ENCODE results near the gene FAT3. TPM values are rescaled to one million over a fixed set of nuclear protein-coding genes. Genes with fewer than 3 reads are reported as not detected.

Gene FAT3
- 5.3 TPM for polyA plus RNA-seq (2013, experiment 1 of 2)
- 8.2 TPM for polyA plus RNA-seq (2013, experiment 2 of 2)

DNA sequence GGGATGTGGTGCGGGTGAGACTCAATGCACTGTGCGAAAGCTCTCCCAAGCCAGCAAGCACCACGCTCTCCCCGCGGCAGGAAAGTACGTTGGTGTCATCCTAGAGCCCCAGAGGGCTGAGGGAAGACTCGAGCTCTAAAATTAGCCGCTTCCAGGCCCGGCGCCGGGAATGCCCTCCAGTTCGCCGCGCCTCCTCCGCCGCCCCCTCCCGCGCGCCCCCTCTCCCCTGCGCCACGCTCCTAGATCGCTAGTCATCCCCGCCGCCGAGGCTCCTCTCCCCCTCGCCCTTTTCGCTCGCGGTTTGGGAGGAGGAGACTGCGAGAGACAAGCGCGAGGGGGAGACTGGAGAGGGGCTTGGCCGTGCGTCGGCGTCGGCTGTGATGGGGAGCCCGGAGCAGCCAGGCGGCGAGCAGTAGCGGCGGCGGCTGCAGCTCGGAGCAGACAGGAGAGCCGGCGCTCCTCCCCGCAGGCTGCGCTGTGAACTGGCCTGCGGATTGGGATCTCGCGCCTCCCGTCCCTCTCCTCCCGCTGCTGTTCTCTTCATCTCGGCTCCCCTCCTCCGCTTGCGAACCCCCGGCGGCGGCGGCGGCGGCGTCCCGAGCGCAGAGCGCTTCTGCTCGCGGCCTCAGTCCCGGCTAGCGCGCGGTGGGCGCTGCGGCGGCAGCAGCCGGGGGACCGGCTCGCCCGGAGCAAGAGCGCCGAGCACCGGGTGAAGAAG, at the start of gene FAT3:
TSS of gene FAT3 (plus strand) at position 412 of the 718 bp plus-strand sequence. CDS start 127,295 bp downstream, outside the sequence.
- under 1% methylated on average over 82 of the region's 82 CpGs for WGBS
- Histone ChIP-seq H3K9ac (ENCODE audit: low read depth, low read length) (peak within 1 kb of the TSS; percentile 60), H3K4me3 (ENCODE audit: low read length) (peak within 1 kb of the TSS; percentile 74), H3K27ac (ENCODE audit: low read depth, low read length) (no peak within 1 kb of the TSS), H3K27me3 (ENCODE audit: insufficient read depth, low read length) (peaks cover 75% of the 10 kb centered on the region), H3K36me3 (ENCODE audit: insufficient read depth, low read length) (no peaks in the 10 kb centered on the region), H3K4me1 (ENCODE audit: insufficient read depth, low read length) (peaks cover 53% of the 10 kb centered on the region), H3K9me3 (ENCODE audit: insufficient read depth, low read depth, low read length) (peaks cover 4% of the 10 kb centered on the region; the same call in 1 of the 2 replicates)

DNA sequence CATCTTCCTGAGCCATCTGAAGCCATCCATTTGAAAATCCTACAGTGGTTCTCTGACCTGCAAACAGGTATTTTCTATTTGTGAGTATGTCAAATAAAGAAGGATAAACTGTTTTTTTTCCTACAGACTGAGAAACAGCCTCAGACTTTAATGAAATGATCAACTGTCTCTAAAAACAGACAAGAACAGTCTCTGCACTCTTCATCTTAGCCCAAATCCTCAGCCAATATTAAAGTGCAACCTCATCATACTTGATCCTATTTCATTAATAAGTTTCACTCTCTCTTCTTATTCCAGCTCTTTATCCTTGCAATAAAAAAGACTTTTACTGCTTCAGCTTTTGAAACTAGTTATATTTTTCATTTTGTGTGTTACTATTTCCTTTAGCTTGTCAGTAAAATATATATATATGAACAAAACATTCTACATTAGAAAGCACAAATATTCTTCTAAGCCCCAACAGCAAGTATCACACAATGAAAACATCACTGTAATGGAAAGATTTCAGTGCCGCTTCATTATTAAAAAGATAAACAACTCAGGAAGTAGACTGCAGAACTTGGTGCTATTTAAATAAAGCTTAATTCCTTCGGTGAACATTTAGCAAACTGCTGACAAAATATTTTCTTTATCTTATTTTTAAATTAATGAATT, 45.5 kb upstream of the FAT3 start:
- peaks cover 11% of the 10 kb centered on the region for H3K4me1 ChIP-seq (ENCODE audit: insufficient read depth, low read length)
- H3K27me3 ChIP-seq (ENCODE audit: insufficient read depth, low read length), result no peaks in the 10 kb centered on the region
- no peak overlapping the region for H3K4me3 ChIP-seq (ENCODE audit: low read length)
- no peaks in the 10 kb centered on the region for H3K36me3 ChIP-seq (ENCODE audit: insufficient read depth, low read length)
- H3K9me3 ChIP-seq (ENCODE audit: insufficient read depth, low read depth, low read length), result no peaks in the 10 kb centered on the region
- WGBS, result 92% methylated on average over 1 of the region's 2 CpGs
- no peak overlapping the region for H3K27ac ChIP-seq (ENCODE audit: low read depth, low read length)
- H3K9ac ChIP-seq (ENCODE audit: low read depth, low read length), result no peak overlapping the region

DNA sequence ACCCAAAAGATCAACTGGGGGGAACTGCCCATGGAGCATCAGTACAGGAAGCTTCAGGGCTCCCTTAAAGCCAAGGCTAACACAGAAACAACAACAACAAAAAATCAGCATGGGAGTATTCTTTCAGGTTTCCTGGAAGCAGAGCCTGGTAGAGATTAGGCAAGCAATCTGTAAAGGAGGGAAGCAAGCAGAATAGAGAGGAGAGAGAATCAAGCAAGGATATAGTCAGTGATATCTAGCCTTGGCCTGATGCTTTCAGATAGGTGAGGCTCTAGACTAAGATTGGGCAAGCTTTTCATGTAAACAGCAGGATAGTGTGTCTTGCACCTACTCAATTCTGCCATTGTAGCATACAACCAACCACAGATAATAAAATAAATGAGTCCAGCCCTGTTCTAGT, 44.4 kb upstream of the FAT3 start:
- no peaks in the 10 kb centered on the region for H3K27me3 ChIP-seq (ENCODE audit: insufficient read depth, low read length)
- H3K9ac ChIP-seq (ENCODE audit: low read depth, low read length), result no peak overlapping the region
- H3K4me1 ChIP-seq (ENCODE audit: insufficient read depth, low read length), result peaks cover 11% of the 10 kb centered on the region
- H3K36me3 ChIP-seq (ENCODE audit: insufficient read depth, low read length), result no peaks in the 10 kb centered on the region
- H3K27ac ChIP-seq (ENCODE audit: low read depth, low read length), result no peak overlapping the region
- H3K9me3 ChIP-seq (ENCODE audit: insufficient read depth, low read depth, low read length), result no peaks in the 10 kb centered on the region
- no peak overlapping the region for H3K4me3 ChIP-seq (ENCODE audit: low read length)

DNA sequence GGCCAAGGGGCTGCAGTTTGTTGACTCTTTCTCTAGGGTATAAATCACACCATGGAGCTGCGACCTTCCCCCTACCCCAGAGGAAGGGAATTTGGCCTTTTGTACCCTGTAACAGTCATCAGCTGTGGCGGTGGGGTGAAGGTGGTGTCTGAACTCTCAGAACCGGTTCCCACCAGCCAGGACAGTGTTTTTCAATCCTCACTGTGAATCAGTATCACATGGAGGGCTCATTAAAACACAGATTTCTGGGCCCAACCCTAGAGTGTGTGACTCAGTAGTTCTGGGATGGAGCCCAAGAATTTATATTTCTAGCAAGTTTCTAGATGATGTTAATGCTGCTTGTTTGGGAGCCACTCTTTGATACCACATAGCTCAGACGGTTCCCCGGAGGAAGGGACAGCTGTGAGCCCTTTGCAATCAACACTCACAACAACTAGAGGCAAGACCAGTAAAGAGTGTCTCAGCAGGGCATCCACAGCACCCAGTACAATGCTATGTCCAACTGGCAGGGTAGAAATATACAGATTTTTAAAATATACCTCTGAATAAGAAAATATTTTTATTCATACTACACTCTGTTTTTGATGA, 43.9 kb upstream of the FAT3 start:
- no peaks in the 10 kb centered on the region for H3K27me3 ChIP-seq (ENCODE audit: insufficient read depth, low read length)
- no peak overlapping the region for H3K27ac ChIP-seq (ENCODE audit: low read depth, low read length)
- H3K4me1 ChIP-seq (ENCODE audit: insufficient read depth, low read length), result peaks cover 11% of the 10 kb centered on the region
- H3K4me3 ChIP-seq (ENCODE audit: low read length), result no peak overlapping the region
- H3K9ac ChIP-seq (ENCODE audit: low read depth, low read length), result no peak overlapping the region
- WGBS, result 79% methylated on average over 4 of the region's 5 CpGs
- no peaks in the 10 kb centered on the region for H3K9me3 ChIP-seq (ENCODE audit: insufficient read depth, low read depth, low read length)
- no peaks in the 10 kb centered on the region for H3K36me3 ChIP-seq (ENCODE audit: insufficient read depth, low read length)

DNA sequence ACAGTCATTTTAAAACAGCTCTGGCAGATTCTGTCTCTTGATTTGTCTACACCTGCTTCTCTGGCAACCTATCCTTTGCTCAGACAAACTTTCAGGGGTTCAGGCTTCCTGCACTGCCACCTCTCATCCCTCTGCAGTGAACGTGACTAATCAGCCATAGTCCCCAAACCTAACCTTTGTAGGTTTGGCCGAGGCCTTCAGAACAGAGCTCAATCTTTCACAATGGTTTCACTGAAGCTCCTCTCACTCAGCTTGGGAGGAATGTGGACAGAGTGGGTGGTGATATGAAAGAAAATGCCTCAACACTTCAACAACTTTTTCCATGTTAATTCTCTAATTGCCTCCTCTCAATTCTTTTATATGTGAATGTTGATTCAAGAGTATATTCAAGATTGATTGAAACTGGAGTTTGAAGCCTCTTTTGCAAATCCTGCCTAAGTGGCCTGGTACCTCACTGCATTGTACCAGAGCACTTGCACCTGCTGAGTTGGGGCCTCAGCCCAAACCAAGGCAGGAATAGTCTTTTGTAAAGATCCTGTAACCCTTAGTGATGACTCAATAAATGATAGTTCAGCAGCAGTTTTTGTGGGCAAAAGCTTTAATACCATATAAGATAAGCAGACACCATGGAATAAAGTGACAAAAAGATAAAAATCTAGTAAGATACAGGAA, 33.9 kb upstream of the FAT3 start:
- H3K4me1 ChIP-seq (ENCODE audit: insufficient read depth, low read length), result no peaks in the 10 kb centered on the region
- no peaks in the 10 kb centered on the region for H3K36me3 ChIP-seq (ENCODE audit: insufficient read depth, low read length)
- no peaks in the 10 kb centered on the region for H3K27me3 ChIP-seq (ENCODE audit: insufficient read depth, low read length)
- no peak overlapping the region for H3K9ac ChIP-seq (ENCODE audit: low read depth, low read length)
- H3K4me3 ChIP-seq (ENCODE audit: low read length), result no peak overlapping the region
- no peaks in the 10 kb centered on the region for H3K9me3 ChIP-seq (ENCODE audit: insufficient read depth, low read depth, low read length)
- 80% methylated on average over 2 of the region's 2 CpGs for WGBS
- no peak overlapping the region for H3K27ac ChIP-seq (ENCODE audit: low read depth, low read length)

DNA sequence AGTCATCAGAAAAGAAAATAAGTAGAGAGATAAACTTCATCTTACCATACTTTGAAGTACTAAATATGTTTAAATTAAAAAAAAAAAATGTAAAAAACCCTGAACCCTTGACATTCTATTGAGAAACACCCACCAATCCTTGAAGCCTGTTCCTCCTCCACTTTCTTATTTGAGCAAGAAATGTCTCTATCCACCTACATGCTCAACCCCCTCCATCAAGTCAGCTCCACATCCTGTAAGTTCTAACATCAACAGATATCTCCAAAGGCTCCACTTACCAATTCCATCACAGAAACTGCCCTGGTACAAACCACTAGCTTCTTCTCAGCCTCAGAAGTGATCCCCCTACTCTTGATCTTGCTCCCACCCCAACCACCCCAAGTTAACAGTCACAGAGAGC, 32.5 kb upstream of the FAT3 start:
- Histone ChIP-seq H3K27me3 (ENCODE audit: insufficient read depth, low read length) (no peaks in the 10 kb centered on the region), H3K27ac (ENCODE audit: low read depth, low read length) (no peak overlapping the region)

DNA sequence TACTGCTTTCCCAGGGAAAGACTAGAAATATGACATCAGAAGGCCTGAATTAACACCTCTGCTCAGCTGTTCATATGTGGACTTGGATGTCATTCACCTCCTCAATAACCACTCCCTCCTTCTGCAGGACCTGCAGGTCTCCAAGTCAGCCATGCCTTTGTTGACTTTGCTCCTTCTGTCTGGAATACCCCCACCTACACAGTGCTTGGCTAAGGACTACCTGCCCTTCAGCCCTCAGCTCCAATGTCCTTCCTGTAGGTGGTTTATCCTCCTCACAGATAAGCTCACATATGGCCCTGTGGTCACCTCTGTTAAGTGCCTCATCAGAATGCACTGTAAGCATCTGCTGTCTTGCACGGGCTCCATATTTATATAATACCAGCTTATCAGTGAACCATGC, 26.4 kb upstream of the FAT3 start:
- no peak overlapping the region for H3K27ac ChIP-seq (ENCODE audit: low read depth, low read length)
- H3K36me3 ChIP-seq (ENCODE audit: insufficient read depth, low read length), result no peaks in the 10 kb centered on the region
- no peaks in the 10 kb centered on the region for H3K27me3 ChIP-seq (ENCODE audit: insufficient read depth, low read length)
- no peak overlapping the region for H3K9ac ChIP-seq (ENCODE audit: low read depth, low read length)
- WGBS, result 91% methylated on average over 1 of the region's 1 CpG
- no peaks in the 10 kb centered on the region for H3K4me1 ChIP-seq (ENCODE audit: insufficient read depth, low read length)
- H3K4me3 ChIP-seq (ENCODE audit: low read length), result no peak overlapping the region
- H3K9me3 ChIP-seq (ENCODE audit: insufficient read depth, low read depth, low read length), result no peaks in the 10 kb centered on the region

More for the DNA sequence above, 32.5 kb upstream of the FAT3 start:
- H3K4me1 ChIP-seq (ENCODE audit: insufficient read depth, low read length), result no peaks in the 10 kb centered on the region
- H3K9me3 ChIP-seq (ENCODE audit: insufficient read depth, low read depth, low read length), result no peaks in the 10 kb centered on the region
- no peak overlapping the region for H3K4me3 ChIP-seq (ENCODE audit: low read length)
- H3K9ac ChIP-seq (ENCODE audit: low read depth, low read length), result no peak overlapping the region
- H3K36me3 ChIP-seq (ENCODE audit: insufficient read depth, low read length), result no peaks in the 10 kb centered on the region

DNA sequence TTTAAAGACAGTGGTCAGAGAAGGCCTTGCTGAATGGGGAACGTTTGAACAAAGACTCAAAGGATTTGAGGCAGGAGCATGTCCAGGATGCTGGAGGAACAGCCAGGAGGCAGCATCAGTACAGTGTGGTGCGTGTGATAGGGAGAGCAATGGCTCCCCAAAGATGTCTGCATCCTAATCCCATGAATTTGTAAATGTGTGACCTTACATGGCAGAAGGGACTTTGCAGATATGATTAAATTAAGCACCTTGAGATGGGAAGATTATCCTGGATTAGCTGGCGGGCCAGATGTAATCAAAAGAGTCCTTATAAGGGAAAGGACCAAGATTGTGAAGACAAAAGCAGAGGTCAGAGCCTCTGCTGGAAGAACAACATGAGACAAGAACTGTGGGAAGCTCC, 24.6 kb upstream of the FAT3 start:
- H3K9me3 ChIP-seq (ENCODE audit: insufficient read depth, low read depth, low read length), result no peaks in the 10 kb centered on the region
- H3K4me3 ChIP-seq (ENCODE audit: low read length), result no peak overlapping the region
- WGBS, result 80% methylated on average over 3 of the region's 3 CpGs
- no peaks in the 10 kb centered on the region for H3K36me3 ChIP-seq (ENCODE audit: insufficient read depth, low read length)
- no peaks in the 10 kb centered on the region for H3K4me1 ChIP-seq (ENCODE audit: insufficient read depth, low read length)
- no peak overlapping the region for H3K27ac ChIP-seq (ENCODE audit: low read depth, low read length)
- no peak overlapping the region for H3K9ac ChIP-seq (ENCODE audit: low read depth, low read length)
- no peaks in the 10 kb centered on the region for H3K27me3 ChIP-seq (ENCODE audit: insufficient read depth, low read length)

DNA sequence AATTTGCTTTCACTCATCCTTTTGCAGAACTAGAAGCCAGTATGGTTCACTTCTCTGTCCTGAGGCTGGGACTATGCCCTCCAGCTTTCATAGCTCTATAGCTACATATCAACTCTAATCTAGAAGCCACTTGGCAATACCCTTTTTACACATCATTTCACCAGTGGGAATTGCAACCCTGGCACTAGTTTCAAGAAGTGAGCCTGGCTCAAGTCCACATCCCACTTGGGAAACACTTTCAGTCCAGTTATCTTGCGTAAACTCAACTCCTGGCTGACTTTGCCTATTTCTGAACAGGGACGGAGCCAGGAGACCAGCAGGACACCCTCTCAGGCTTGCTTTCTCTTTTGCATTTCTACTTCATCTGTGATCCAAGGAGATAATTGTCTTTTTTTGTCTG, 19.9 kb upstream of the FAT3 start:
- Histone ChIP-seq H3K27ac (ENCODE audit: low read depth, low read length) (no peak overlapping the region), H3K4me3 (ENCODE audit: low read length) (no peak overlapping the region), H3K36me3 (ENCODE audit: insufficient read depth, low read length) (no peaks in the 10 kb centered on the region), H3K9me3 (ENCODE audit: insufficient read depth, low read depth, low read length) (no peaks in the 10 kb centered on the region), H3K4me1 (ENCODE audit: insufficient read depth, low read length) (peaks cover 13% of the 10 kb centered on the region; the same call in 1 of the 2 replicates), H3K27me3 (ENCODE audit: insufficient read depth, low read length) (no peaks in the 10 kb centered on the region), H3K9ac (ENCODE audit: low read depth, low read length) (no peak overlapping the region)
- WGBS, result 47% methylated on average over 2 of the region's 2 CpGs

DNA sequence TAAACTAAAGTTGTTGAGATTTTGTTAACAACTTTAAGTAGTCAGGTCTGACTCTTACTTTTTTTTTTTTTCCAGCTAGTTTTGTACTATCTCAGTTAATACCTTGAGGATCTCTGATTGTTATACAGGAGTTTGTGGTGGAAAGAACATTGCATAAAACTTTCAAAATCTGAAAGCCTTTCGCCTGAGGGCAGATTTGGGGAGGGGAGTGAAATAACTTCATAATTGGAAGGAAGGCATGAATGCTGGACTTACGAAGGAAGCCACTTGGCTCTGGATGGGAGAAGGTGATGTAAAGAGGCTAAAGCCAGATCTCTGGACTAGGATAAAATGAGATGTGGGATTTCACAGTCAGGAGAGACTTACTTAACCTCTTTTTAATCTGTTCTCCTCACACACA, 18.2 kb upstream of the FAT3 start:
- Histone ChIP-seq H3K27me3 (ENCODE audit: insufficient read depth, low read length) (no peaks in the 10 kb centered on the region), H3K9me3 (ENCODE audit: insufficient read depth, low read depth, low read length) (no peaks in the 10 kb centered on the region), H3K27ac (ENCODE audit: low read depth, low read length) (no peak overlapping the region), H3K9ac (ENCODE audit: low read depth, low read length) (no peak overlapping the region), H3K36me3 (ENCODE audit: insufficient read depth, low read length) (no peaks in the 10 kb centered on the region), H3K4me1 (ENCODE audit: insufficient read depth, low read length) (peaks cover 13% of the 10 kb centered on the region; the same call in 1 of the 2 replicates), H3K4me3 (ENCODE audit: low read length) (no peak overlapping the region)
- 96% methylated on average over 2 of the region's 2 CpGs for WGBS

DNA sequence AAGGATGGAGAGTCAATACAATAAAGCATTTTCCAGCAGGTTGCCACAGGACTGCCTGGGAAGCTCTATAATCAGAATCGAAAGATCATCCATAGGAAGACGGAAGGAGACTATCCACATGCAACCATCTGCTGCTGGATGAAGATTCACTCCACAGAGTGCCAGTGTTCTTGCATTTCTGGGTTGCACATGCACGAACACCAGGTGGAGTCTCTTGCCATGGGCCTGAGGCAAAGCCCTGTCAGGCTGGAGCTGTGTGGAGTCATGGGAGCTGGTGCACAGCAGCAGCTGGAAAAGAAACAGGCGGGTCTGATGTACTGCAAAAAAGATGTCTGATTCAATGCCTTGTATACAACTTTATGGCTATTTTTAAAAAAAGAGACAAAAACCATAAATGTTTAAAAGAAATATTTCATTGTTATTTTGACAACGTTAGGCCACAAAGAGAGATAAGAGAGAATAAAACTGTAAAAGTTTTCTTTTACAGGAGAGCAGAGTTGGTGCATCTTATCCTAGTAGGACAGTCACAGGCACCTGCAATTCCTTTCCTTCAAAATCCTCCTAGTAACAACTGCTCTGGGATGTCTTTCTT, 12.9 kb upstream of the FAT3 start:
- Histone ChIP-seq H3K9me3 (ENCODE audit: insufficient read depth, low read depth, low read length) (no peaks in the 10 kb centered on the region), H3K27me3 (ENCODE audit: insufficient read depth, low read length) (no peaks in the 10 kb centered on the region), H3K36me3 (ENCODE audit: insufficient read depth, low read length) (no peaks in the 10 kb centered on the region), H3K9ac (ENCODE audit: low read depth, low read length) (no peak overlapping the region), H3K4me1 (ENCODE audit: insufficient read depth, low read length) (peaks cover 31% of the 10 kb centered on the region), H3K27ac (ENCODE audit: low read depth, low read length) (no peak overlapping the region), H3K4me3 (ENCODE audit: low read length) (no peak overlapping the region)
- WGBS, result 87% methylated on average over 5 of the region's 5 CpGs
